Measurements from ENCODE around the gene WBP2NL. TPM values are rescaled to one million over a fixed set of nuclear protein-coding genes. Genes with fewer than 3 reads are reported as not detected.

Gene WBP2NL
- total and polyA plus RNA-seq, 5 donors from 2014 or later, result 0.46 to 2.9 (median 0.73) TPM

GRCh38 chr22:41971431-41971830 is 27.2 kb upstream of the WBP2NL start:
- H3K4me1 Mint-ChIP-seq, result peaks cover 0 to 16% (median 9%) of the 10 kb centered on the region in 4 donors
- H3K27ac Mint-ChIP-seq, result no peak overlapping the region
- no peak overlapping the region for H3K4me3 Mint-ChIP-seq
- no peaks in the 10 kb centered on the region for H3K36me3 ChIP-seq (ENCODE audit: control insufficient read depth, insufficient read depth, low read length)
- H3K36me3 Mint-ChIP-seq, result no peaks in the 10 kb centered on the region
- H3K4me1 ChIP-seq (ENCODE audit: control insufficient read depth, insufficient read depth, low read length, poor library complexity, severe bottlenecking), result peaks cover 5% of the 10 kb centered on the region
- H3K27ac ChIP-seq (ENCODE audit: insufficient read depth, low read length, poor library complexity, severe bottlenecking), result no peak overlapping the region
- no peak for DNase-seq
- peaks cover 39% of the 10 kb centered on the region for H3K27me3 Mint-ChIP-seq
- peaks cover 3% of the 10 kb centered on the region for H3K27me3 ChIP-seq (ENCODE audit: control insufficient read depth, insufficient read depth, low read length)
- H3K9me3 Mint-ChIP-seq, result no peaks in the 10 kb centered on the region
- no peaks in the 10 kb centered on the region for H3K9me3 ChIP-seq (ENCODE audit: control insufficient read depth in 2 of 2, low read length in 2 of 2)
- no peak for ATAC-seq (ENCODE audit: low read depth in 2 of 2)
- no peak overlapping the region for H3K4me3 ChIP-seq (ENCODE audit: low read depth, low read length)

GRCh38 chr22:41974691-41975290 is 23.8 kb upstream of the WBP2NL start:
- peaks cover 3% of the 10 kb centered on the region for H3K27me3 ChIP-seq (ENCODE audit: control insufficient read depth, insufficient read depth, low read length)
- Mint-ChIP-seq H3K36me3 (no peaks in the 10 kb centered on the region), H3K27me3 (peaks cover 43% of the 10 kb centered on the region), H3K9me3 (no peaks in the 10 kb centered on the region), H3K4me3 (peak overlapping the region in 2 of 4 donors; percentile 73 to 80), H3K27ac (no peak overlapping the region), H3K4me1 (peaks cover 0 to 20% (median 5%) of the 10 kb centered on the region in 4 donors)
- H3K4me1 ChIP-seq (ENCODE audit: control insufficient read depth, insufficient read depth, low read length, poor library complexity, severe bottlenecking), result peaks cover 11% of the 10 kb centered on the region
- H3K9me3 ChIP-seq (ENCODE audit: control insufficient read depth in 2 of 2, low read length in 2 of 2), result no peaks in the 10 kb centered on the region
- H3K27ac ChIP-seq (ENCODE audit: insufficient read depth, low read length, poor library complexity, severe bottlenecking), result no peak overlapping the region
- H3K4me3 ChIP-seq (ENCODE audit: low read depth, low read length), result no peak overlapping the region
- no peak for ATAC-seq (ENCODE audit: low read depth in 2 of 2)
- no peaks in the 10 kb centered on the region for H3K36me3 ChIP-seq (ENCODE audit: control insufficient read depth, insufficient read depth, low read length)
- DNase-seq, result no peak

GRCh38 chr22:41975299-41976069 is 23.1 kb upstream of the WBP2NL start:
- no peak for ATAC-seq (ENCODE audit: low read depth in 2 of 2)
- Mint-ChIP-seq H3K36me3 (no peaks in the 10 kb centered on the region), H3K27ac (peak overlapping the region in 2 of 3 donors; percentile 29 to 62), H3K9me3 (no peaks in the 10 kb centered on the region), H3K27me3 (peaks cover 43% of the 10 kb centered on the region), H3K4me3 (peak overlapping the region; percentile 73 to 80 (median 78)), H3K4me1 (peaks cover 0 to 20% (median 5%) of the 10 kb centered on the region in 4 donors)
- DNase-seq, result no peak
- Histone ChIP-seq H3K27me3 (ENCODE audit: control insufficient read depth, insufficient read depth, low read length) (peaks cover 3% of the 10 kb centered on the region), H3K9me3 (ENCODE audit: control insufficient read depth in 2 of 2, low read length in 2 of 2) (no peaks in the 10 kb centered on the region), H3K4me1 (ENCODE audit: control insufficient read depth, insufficient read depth, low read length, poor library complexity, severe bottlenecking) (peaks cover 11% of the 10 kb centered on the region), H3K4me3 (ENCODE audit: low read depth, low read length) (no peak overlapping the region), H3K36me3 (ENCODE audit: control insufficient read depth, insufficient read depth, low read length) (no peaks in the 10 kb centered on the region), H3K27ac (ENCODE audit: insufficient read depth, low read length, poor library complexity, severe bottlenecking) (no peak overlapping the region)

GRCh38 chr22:41976070-41976901 is 22.3 kb upstream of the WBP2NL start:
- no peaks in the 10 kb centered on the region for H3K36me3 ChIP-seq (ENCODE audit: control insufficient read depth, insufficient read depth, low read length)
- Mint-ChIP-seq H3K36me3 (no peaks in the 10 kb centered on the region), H3K4me3 (peak overlapping the region; percentile 73 to 80 (median 78)), H3K9me3 (no peaks in the 10 kb centered on the region), H3K27ac (peak overlapping the region in 2 of 3 donors; percentile 29 to 62), H3K4me1 (peaks cover 0 to 20% (median 5%) of the 10 kb centered on the region in 4 donors), H3K27me3 (peaks cover 43% of the 10 kb centered on the region)
- no peak overlapping the region for H3K4me3 ChIP-seq (ENCODE audit: low read depth, low read length)
- peak; percentile 57 to 64 for ATAC-seq (ENCODE audit: low read depth in 2 of 2)
- peak; percentile 35 to 46 (median 45) for DNase-seq
- no peaks in the 10 kb centered on the region for H3K9me3 ChIP-seq (ENCODE audit: control insufficient read depth in 2 of 2, low read length in 2 of 2)
- H3K27me3 ChIP-seq (ENCODE audit: control insufficient read depth, insufficient read depth, low read length), result peaks cover 3% of the 10 kb centered on the region
- H3K27ac ChIP-seq (ENCODE audit: insufficient read depth, low read length, poor library complexity, severe bottlenecking), result no peak overlapping the region
- peaks cover 11% of the 10 kb centered on the region for H3K4me1 ChIP-seq (ENCODE audit: control insufficient read depth, insufficient read depth, low read length, poor library complexity, severe bottlenecking)

- peak in 1 of 3 donors; percentile 43 for DNase-seq
- no peak overlapping the region for H3K27ac ChIP-seq (ENCODE audit: insufficient read depth, low read length, poor library complexity, severe bottlenecking)
- no peaks in the 10 kb centered on the region for H3K9me3 ChIP-seq (ENCODE audit: control insufficient read depth in 2 of 2, low read length in 2 of 2)
- H3K4me3 ChIP-seq (ENCODE audit: low read depth, low read length), result peak overlapping the region; percentile 13
- no peaks in the 10 kb centered on the region for H3K36me3 Mint-ChIP-seq
- peaks cover 0 to 20% (median 5%) of the 10 kb centered on the region in 4 donors for H3K4me1 Mint-ChIP-seq
- peaks cover 43% of the 10 kb centered on the region for H3K27me3 Mint-ChIP-seq
- H3K4me1 ChIP-seq (ENCODE audit: control insufficient read depth, insufficient read depth, low read length, poor library complexity, severe bottlenecking), result peaks cover 11% of the 10 kb centered on the region
- H3K27ac Mint-ChIP-seq, result no peak overlapping the region
- peak overlapping the region in 3 of 4 donors; percentile 31 to 67 (median 66) for H3K4me3 Mint-ChIP-seq
- H3K9me3 Mint-ChIP-seq, result no peaks in the 10 kb centered on the region
- peak; percentile 23 to 45 for ATAC-seq (ENCODE audit: low read depth in 2 of 2)
- H3K36me3 ChIP-seq (ENCODE audit: control insufficient read depth, insufficient read depth, low read length), result no peaks in the 10 kb centered on the region
- H3K27me3 ChIP-seq (ENCODE audit: control insufficient read depth, insufficient read depth, low read length), result peaks cover 3% of the 10 kb centered on the region
Measured at GRCh38 chr22:41976961-41977566, 21.5 kb upstream of the WBP2NL start.

- Histone ChIP-seq H3K4me3 (ENCODE audit: low read depth, low read length) (no peak overlapping the region), H3K36me3 (ENCODE audit: control insufficient read depth, insufficient read depth, low read length) (no peaks in the 10 kb centered on the region), H3K9me3 (ENCODE audit: control insufficient read depth in 2 of 2, low read length in 2 of 2) (no peaks in the 10 kb centered on the region), H3K27ac (ENCODE audit: insufficient read depth, low read length, poor library complexity, severe bottlenecking) (no peak overlapping the region), H3K4me1 (ENCODE audit: control insufficient read depth, insufficient read depth, low read length, poor library complexity, severe bottlenecking) (peaks cover 11% of the 10 kb centered on the region), H3K27me3 (ENCODE audit: control insufficient read depth, insufficient read depth, low read length) (peaks cover 3% of the 10 kb centered on the region)
- ATAC-seq (ENCODE audit: low read depth in 2 of 2) (no peak), DNase-seq (no peak)
- Mint-ChIP-seq H3K27ac (no peak overlapping the region), H3K4me3 (peak overlapping the region in 1 of 4 donors; percentile 17), H3K4me1 (peaks cover 0 to 20% (median 5%) of the 10 kb centered on the region in 4 donors), H3K9me3 (peaks cover 0 to 1% (median 0%) of the 10 kb centered on the region in 7 donors), H3K27me3 (peaks cover 38% of the 10 kb centered on the region), H3K36me3 (no peaks in the 10 kb centered on the region)
Measured at GRCh38 chr22:41978732-41979131, 19.9 kb upstream of the WBP2NL start.
